ENCODE data around the gene CACNA1B. TPM values are rescaled to one million over a fixed set of nuclear protein-coding genes. Genes with fewer than 3 reads are reported as not detected.

CACNA1B gene
- total RNA-seq, 4 donors from 2014 or later, result 0.08 TPM; not detected in 2

DNA sequence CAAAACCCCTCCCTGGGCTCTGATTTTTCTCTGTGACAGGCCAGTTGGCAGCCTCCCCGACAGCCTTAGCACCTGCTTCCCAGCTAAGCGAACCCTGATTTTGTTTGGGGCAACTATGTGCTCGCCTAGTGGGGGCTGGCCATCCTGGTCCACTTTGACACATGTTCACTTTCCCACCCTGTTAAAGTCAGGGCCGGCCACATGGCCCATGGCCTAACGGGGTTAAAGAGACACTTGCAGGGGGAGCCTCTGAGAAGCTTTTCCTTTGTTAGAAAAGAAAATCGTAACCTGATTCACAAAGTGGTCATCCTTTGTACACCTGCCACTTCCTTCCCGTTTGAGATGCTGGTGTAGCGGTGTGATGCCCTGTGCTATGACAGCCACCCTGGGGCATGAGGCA, 1.3 kb upstream of the CACNA1B start:
- TF ChIP-seq EP300 (IDR thresholded peaks at IDR 0.05), result no peak
- TF ChIP-seq, protein P1, sequence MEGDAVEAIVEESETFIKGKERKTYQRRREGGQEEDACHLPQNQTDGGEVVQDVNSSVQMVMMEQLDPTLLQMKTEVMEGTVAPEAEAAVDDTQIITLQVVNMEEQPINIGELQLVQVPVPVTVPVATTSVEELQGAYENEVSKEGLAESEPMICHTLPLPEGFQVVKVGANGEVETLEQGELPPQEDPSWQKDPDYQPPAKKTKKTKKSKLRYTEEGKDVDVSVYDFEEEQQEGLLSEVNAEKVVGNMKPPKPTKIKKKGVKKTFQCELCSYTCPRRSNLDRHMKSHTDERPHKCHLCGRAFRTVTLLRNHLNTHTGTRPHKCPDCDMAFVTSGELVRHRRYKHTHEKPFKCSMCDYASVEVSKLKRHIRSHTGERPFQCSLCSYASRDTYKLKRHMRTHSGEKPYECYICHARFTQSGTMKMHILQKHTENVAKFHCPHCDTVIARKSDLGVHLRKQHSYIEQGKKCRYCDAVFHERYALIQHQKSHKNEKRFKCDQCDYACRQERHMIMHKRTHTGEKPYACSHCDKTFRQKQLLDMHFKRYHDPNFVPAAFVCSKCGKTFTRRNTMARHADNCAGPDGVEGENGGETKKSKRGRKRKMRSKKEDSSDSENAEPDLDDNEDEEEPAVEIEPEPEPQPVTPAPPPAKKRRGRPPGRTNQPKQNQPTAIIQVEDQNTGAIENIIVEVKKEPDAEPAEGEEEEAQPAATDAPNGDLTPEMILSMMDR (IDR thresholded peaks at IDR 0.05), result no peak
- no peak for TF ChIP-seq POLR2A (IDR thresholded peaks at IDR 0.05)
- TF ChIP-seq POLR2AphosphoS5 (IDR thresholded peaks at IDR 0.05), result no peak
- H3K4me3 ChIP-seq, result no peak overlapping the region
- no peak for DNase-seq (ENCODE audit: low spot score in 2 of 2)
- WGBS, result 81% methylated on average over 8 of the region's 8 CpGs
- H3K36me3 ChIP-seq, result no peaks in the 10 kb centered on the region
- H3K27ac ChIP-seq, result no peak overlapping the region
- H3K4me1 ChIP-seq, result peaks cover 9% of the 10 kb centered on the region
- peaks cover 72% of the 10 kb centered on the region for H3K27me3 ChIP-seq
- no peaks in the 10 kb centered on the region for H3K9me3 ChIP-seq

DNA sequence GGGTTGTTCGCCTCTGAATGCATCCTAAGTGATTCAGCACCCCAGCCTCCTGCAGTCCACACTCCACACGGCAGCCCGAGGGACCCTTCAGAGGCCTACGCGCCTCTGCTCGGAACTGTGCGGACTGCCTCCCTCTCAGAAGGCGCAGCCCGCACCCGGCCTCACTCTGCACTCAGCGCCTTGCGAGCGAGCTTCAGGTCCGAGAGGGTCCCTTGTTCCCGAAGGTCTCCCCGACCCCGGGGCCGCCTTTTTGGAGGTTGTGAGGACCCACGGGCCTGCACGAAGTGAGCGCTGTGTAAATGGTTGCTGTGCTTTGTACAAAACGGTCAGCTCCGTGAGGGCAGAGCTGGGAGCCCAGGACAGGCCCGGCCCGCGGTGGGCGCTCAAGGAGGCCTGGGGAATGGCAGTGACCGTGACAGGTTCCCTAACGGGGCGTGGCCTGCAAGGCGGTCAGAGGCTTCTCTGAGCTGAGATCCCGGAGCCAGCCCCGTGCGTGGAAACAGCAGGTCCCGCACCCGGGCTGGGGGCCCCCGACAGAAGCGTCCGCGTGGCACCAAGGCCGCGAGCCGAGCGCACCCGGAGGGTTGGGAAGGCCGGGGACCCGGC, 698 bp upstream of the CACNA1B start:
- Histone ChIP-seq H3K4me1 (peaks cover 9% of the 10 kb centered on the region), H3K9me3 (no peaks in the 10 kb centered on the region), H3K36me3 (no peaks in the 10 kb centered on the region), H3K27ac (no peak overlapping the region), H3K27me3 (peaks cover 74% of the 10 kb centered on the region), H3K4me3 (no peak overlapping the region)
- DNase-seq (ENCODE audit: low spot score in 2 of 2), result no peak
- WGBS, result 86% methylated on average over 19 of the region's 47 CpGs
- no peak for TF ChIP-seq POLR2A (IDR thresholded peaks at IDR 0.05)
- no peak for TF ChIP-seq POLR2AphosphoS5 (IDR thresholded peaks at IDR 0.05)
- TF ChIP-seq, protein P1 (IDR thresholded peaks at IDR 0.05), result no peak

DNA sequence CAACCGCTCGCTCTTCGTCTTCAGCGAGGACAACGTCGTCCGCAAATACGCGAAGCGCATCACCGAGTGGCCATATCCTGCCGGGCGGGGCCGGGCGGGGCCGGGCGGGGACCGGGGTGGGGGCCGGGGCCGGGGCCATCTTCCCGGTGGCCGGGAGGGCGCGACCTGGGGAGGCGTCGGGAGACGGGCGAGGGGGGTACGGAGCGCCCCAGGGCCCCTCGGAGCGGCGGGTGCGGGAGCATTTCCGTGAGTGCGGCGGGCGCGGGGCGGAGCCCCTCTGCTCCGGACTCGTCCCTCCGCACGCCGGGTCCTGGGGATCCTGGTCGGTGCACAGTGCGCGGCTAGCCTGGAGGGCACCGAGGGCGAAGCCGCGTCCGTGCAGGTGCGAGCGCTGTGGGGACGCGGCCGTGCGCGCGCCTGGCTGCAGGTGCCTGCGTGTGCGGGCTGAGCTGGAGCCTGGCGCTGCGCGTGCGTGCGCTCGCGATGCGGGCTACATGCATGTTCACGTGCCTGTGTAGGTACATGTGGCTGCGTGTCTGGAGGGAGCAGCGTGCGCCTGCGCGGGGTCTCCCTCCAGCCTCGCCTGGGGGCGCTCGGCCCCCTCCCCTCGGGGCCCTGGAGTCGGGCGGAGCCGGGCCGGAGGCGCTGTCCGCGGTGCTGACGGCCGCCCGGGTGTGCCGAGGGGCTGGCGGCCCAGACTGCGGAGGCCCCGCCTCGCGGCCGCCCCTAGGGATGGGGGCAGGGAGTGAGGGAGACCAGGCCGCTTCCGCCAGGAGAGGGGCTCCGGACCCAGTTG, 762 bp downstream of the CACNA1B start:
- peak overlapping the region; percentile 30 for H3K4me3 ChIP-seq
- WGBS, result no CpG with 5 or more reads among the region's 101 CpGs
- no peaks in the 10 kb centered on the region for H3K36me3 ChIP-seq
- no peaks in the 10 kb centered on the region for H3K9me3 ChIP-seq
- peaks cover 74% of the 10 kb centered on the region for H3K27me3 ChIP-seq
- TF ChIP-seq, protein P1 (IDR thresholded peaks at IDR 0.05), result no peak
- no peak for TF ChIP-seq POLR2AphosphoS5 (IDR thresholded peaks at IDR 0.05)
- TF ChIP-seq EP300 (IDR thresholded peaks at IDR 0.05), result no peak
- no peak for TF ChIP-seq POLR2A (IDR thresholded peaks at IDR 0.05)
- peaks cover 9% of the 10 kb centered on the region for H3K4me1 ChIP-seq
- H3K27ac ChIP-seq, result no peak overlapping the region
- no peak for DNase-seq (ENCODE audit: low spot score in 2 of 2)

DNA sequence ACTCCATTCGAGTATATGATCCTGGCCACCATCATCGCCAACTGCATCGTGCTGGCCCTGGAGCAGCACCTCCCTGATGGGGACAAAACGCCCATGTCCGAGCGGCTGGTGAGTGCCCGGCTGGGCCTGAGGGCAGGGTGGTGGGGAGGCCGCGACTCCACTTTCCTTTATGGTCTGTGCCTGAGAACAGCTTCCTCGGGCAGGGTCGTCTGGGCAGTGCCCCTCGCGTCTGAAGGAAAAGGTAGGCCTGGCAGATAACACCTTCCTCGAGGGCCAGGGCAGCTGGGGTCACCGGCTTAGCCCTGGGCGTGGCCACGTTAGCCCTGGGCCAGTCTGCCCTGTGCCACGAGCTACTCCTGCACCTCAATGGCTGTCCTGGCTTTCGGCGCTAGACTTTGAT, 1.5 kb downstream of the CACNA1B start:
- DNase-seq (ENCODE audit: low spot score in 2 of 2), result no peak
- Histone ChIP-seq H3K4me1 (peaks cover 9% of the 10 kb centered on the region), H3K4me3 (no peak overlapping the region), H3K27ac (no peak overlapping the region), H3K27me3 (peaks cover 73% of the 10 kb centered on the region), H3K9me3 (no peaks in the 10 kb centered on the region), H3K36me3 (no peaks in the 10 kb centered on the region)
- TF ChIP-seq EP300 (IDR thresholded peaks at IDR 0.05) (no peak), POLR2AphosphoS5 (IDR thresholded peaks at IDR 0.05) (no peak), POLR2A (IDR thresholded peaks at IDR 0.05) (no peak)
- TF ChIP-seq, protein P1 (IDR thresholded peaks at IDR 0.05), result no peak
- 90% methylated on average over 15 of the region's 20 CpGs for WGBS

DNA sequence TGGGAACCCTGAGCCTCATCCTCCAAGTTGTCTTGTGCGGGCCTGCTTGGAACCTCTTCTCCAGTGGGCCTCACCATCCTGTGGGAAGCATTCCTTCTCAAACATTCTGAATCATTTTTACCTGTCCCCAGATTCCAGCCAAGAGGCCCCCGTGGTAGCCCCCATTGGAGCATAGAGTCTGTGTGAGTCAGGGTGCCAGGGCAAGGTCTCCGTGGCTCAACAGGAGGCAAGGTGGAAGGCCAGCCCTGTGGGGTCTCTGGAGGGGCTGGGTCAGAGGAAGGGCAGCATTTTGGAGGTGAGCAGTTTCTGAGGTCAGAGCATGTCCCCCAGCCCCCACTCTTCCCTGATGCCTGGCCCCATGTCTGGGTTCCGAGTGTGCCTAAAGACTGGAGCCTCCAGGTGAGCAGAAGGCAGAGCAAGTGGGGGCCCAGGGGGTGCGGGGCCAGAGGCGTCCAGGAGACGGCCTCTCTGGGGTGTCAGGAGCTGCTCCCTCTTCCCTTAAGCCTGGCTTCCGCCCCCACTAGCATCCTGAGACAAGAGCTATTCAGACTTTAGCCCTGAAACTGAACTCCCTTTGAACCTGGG, 2.1 kb downstream of the CACNA1B start:
- no CpG with 5 or more reads among the region's 8 CpGs for WGBS

More for the DNA sequence above, 2.1 kb downstream of the CACNA1B start:
- Histone ChIP-seq H3K27ac (no peak overlapping the region), H3K4me1 (peaks cover 9% of the 10 kb centered on the region), H3K4me3 (no peak overlapping the region), H3K27me3 (peaks cover 73% of the 10 kb centered on the region), H3K36me3 (no peaks in the 10 kb centered on the region), H3K9me3 (no peaks in the 10 kb centered on the region)
- no peak for TF ChIP-seq EP300 (IDR thresholded peaks at IDR 0.05)
- TF ChIP-seq POLR2A (IDR thresholded peaks at IDR 0.05), result no peak
- TF ChIP-seq, protein P1 (IDR thresholded peaks at IDR 0.05), result no peak
- TF ChIP-seq POLR2AphosphoS5 (IDR thresholded peaks at IDR 0.05), result no peak
- no peak for DNase-seq (ENCODE audit: low spot score in 2 of 2)

Measured in suprapubic skin (tissue), 4 donors.